ENCODE results near the gene ARHGAP42. TPM values are rescaled to one million over a fixed set of nuclear protein-coding genes. Genes with fewer than 3 reads are reported as not detected.

ARHGAP42 gene
- total and polyA plus RNA-seq, 2 of the 4 experiments (the other 2 are of a cell fraction): 2.9 to 7.3 TPM

DNA sequence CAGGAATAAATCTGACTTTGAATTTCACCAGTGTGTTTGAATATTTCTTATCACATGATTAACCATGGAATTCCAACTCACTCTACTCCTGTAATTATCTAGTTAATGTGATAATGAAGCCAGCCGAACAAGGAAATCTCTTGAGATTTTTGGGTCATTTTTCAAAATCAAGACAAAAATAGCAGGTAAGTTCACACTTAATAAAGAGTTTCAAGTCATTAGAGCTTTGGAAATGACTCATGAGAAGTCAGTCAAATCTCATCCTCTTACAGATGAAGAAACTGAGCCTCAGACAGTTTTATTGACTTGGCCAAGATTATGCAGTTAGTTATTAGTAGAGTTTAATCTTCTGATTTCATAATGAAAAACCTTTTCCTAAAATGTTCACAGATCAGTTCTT, 148.8 kb downstream of the ARHGAP42 start:
- BruUV-seq (replicated peaks): no TSS peak
- no peak overlapping the region for H3K14ac ChIP-seq (replicated peaks; ENCODE audit: low read depth, low read length)
- H3K27ac ChIP-seq (ENCODE audit: insufficient read depth, low read length): no peak overlapping the region
- ATAC-seq (ENCODE audit: low read depth) (no peak), DNase-seq (no peak)
- H2BK120ac ChIP-seq (ENCODE audit: low read depth, low read length): no peak overlapping the region
- peaks cover 7% of the 10 kb centered on the region for H3K4me1 ChIP-seq (ENCODE audit: control insufficient read depth, insufficient read depth, low read length)
- POLR2A ChIA-PET (ENCODE audit: unreplicated experiment): no interaction called here
- H3K4me3 ChIP-seq (ENCODE audit: insufficient read depth, low read depth, low read length): no peak overlapping the region
- H2AK5ac ChIP-seq (ENCODE audit: low read depth, low read length): no peak overlapping the region
- H3K9ac ChIP-seq (ENCODE audit: low read depth, low read length): no peak overlapping the region
- no peak overlapping the region for H2BK15ac ChIP-seq (ENCODE audit: low read depth, low read length)
- H4K8ac ChIP-seq (ENCODE audit: low read depth in 2 of 2, low read length in 2 of 2): no peak overlapping the region
- WGBS, 2 experiments (ENCODE audit: extremely low coverage in 2 of 2, insufficient read length in 1 of 2): no CpG with 5 or more reads among the region's 1 CpG
- H3K4ac ChIP-seq (ENCODE audit: low read depth, low read length): no peak overlapping the region
- peaks cover 4 to 18% of the 10 kb centered on the region in 2 experiments; a peak in 3 of 4 replicates for H3K79me1 ChIP-seq (ENCODE audit: low read depth in 1 of 2, low read length in 2 of 2)
- no peak overlapping the region for H2AK9ac ChIP-seq (replicated peaks; ENCODE audit: low read depth, low read length, poor library complexity)
- intact Hi-C loops (cut with micrococcal nuclease): no loop called here
- no peak overlapping the region for H3K23ac ChIP-seq (ENCODE audit: low read depth, low read length)
- in situ Hi-C loops (cut with MboI; ENCODE audit: low sequenced_read_pairs): no loop called here
- H3K18ac ChIP-seq (ENCODE audit: low read depth, low read length): no peak overlapping the region
- no peak overlapping the region for H2AFZ ChIP-seq (replicated peaks; ENCODE audit: low read length, poor library complexity)
- no peak overlapping the region for H2BK5ac ChIP-seq (ENCODE audit: low read depth, low read length, poor library complexity, severe bottlenecking)
- peaks cover 6% of the 10 kb centered on the region; the same call in 1 of the 2 replicates for H3K9me1 ChIP-seq (ENCODE audit: insufficient read depth, low read length)
- CTCF ChIA-PET: interaction anchor here (0.6 kb wide), 1 partner anchor 116 kb away, joined by 4 read pairs; no protein-coding TSS in a partner anchor
- no peaks in the 10 kb centered on the region for H3K36me3 ChIP-seq (ENCODE audit: control insufficient read depth, insufficient read depth, low read length)
- peaks cover 7% of the 10 kb centered on the region; the same call in 1 of the 2 replicates for H4K20me1 ChIP-seq (ENCODE audit: insufficient read depth, low read length)
- H4K91ac ChIP-seq (ENCODE audit: insufficient read depth, low read depth, low read length): no peak overlapping the region
- no peak overlapping the region for H2BK20ac ChIP-seq (ENCODE audit: low read depth, low read length)
- no peak for TF ChIP-seq NFE2L2 (IDR thresholded peaks at IDR 0.05; ENCODE audit: low read depth, low read length)
- no peak for TF ChIP-seq CEBPB (IDR thresholded peaks at IDR 0.05; ENCODE audit: low read depth, low read length)
- no peak for TF ChIP-seq RFX5 (IDR thresholded peaks at IDR 0.05; ENCODE audit: low read depth, low read length)
- TF ChIP-seq SMC3 (IDR thresholded peaks at IDR 0.05; ENCODE audit: low read depth, low read length): no peak
- TF ChIP-seq, protein P1, sequence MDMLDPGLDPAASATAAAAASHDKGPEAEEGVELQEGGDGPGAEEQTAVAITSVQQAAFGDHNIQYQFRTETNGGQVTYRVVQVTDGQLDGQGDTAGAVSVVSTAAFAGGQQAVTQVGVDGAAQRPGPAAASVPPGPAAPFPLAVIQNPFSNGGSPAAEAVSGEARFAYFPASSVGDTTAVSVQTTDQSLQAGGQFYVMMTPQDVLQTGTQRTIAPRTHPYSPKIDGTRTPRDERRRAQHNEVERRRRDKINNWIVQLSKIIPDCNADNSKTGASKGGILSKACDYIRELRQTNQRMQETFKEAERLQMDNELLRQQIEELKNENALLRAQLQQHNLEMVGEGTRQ (IDR thresholded peaks at IDR 0.05; ENCODE audit: low read depth, low read length): no peak
- TF ChIP-seq RCOR1 (IDR thresholded peaks at IDR 0.05; ENCODE audit: insufficient replicate concordance, low read length): no peak
- TF ChIP-seq RAD21 (IDR thresholded peaks at IDR 0.05; ENCODE audit: low read length): no peak
- no peak for TF ChIP-seq MAZ (IDR thresholded peaks at IDR 0.05; ENCODE audit: borderline replicate concordance, low read depth, low read length)
- TF ChIP-seq FOS (IDR thresholded peaks at IDR 0.05; ENCODE audit: low read depth, low read length): no peak
- TF ChIP-seq MXI1 (IDR thresholded peaks at IDR 0.05; ENCODE audit: borderline replicate concordance, low read depth, low read length): no peak
- TF ChIP-seq, protein P2, sequence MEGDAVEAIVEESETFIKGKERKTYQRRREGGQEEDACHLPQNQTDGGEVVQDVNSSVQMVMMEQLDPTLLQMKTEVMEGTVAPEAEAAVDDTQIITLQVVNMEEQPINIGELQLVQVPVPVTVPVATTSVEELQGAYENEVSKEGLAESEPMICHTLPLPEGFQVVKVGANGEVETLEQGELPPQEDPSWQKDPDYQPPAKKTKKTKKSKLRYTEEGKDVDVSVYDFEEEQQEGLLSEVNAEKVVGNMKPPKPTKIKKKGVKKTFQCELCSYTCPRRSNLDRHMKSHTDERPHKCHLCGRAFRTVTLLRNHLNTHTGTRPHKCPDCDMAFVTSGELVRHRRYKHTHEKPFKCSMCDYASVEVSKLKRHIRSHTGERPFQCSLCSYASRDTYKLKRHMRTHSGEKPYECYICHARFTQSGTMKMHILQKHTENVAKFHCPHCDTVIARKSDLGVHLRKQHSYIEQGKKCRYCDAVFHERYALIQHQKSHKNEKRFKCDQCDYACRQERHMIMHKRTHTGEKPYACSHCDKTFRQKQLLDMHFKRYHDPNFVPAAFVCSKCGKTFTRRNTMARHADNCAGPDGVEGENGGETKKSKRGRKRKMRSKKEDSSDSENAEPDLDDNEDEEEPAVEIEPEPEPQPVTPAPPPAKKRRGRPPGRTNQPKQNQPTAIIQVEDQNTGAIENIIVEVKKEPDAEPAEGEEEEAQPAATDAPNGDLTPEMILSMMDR (conservative IDR thresholded peaks at IDR 0.05; ENCODE audit: low read depth, low read length): no peak
- TF ChIP-seq POLR2A (IDR thresholded peaks at IDR 0.05; ENCODE audit: low read depth, low read length): no peak
- no peak for TF ChIP-seq CHD1 (IDR thresholded peaks at IDR 0.05; ENCODE audit: low read depth, low read length)
- TF ChIP-seq, protein P3, sequence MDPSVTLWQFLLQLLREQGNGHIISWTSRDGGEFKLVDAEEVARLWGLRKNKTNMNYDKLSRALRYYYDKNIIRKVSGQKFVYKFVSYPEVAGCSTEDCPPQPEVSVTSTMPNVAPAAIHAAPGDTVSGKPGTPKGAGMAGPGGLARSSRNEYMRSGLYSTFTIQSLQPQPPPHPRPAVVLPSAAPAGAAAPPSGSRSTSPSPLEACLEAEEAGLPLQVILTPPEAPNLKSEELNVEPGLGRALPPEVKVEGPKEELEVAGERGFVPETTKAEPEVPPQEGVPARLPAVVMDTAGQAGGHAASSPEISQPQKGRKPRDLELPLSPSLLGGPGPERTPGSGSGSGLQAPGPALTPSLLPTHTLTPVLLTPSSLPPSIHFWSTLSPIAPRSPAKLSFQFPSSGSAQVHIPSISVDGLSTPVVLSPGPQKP (IDR thresholded peaks at IDR 0.05; ENCODE audit: borderline replicate concordance, low read depth, low read length): no peak
- TF ChIP-seq BHLHE40 (IDR thresholded peaks at IDR 0.05; ENCODE audit: low read depth, low read length): no peak
- no peak for TF ChIP-seq MAFK (IDR thresholded peaks at IDR 0.05; ENCODE audit: low read depth, low read length)
- H4K5ac ChIP-seq (ENCODE audit: low read depth, low read length): no peak overlapping the region
- no peak overlapping the region for H3K4me2 ChIP-seq (ENCODE audit: low read depth, low read length)
- dilution Hi-C loops (cut with HindIII; ENCODE audit: low sequenced_read_pairs, unreplicated experiment): no loop called here
- no peaks in the 10 kb centered on the region; the same call in 1 of the 2 replicates for H3K9me3 ChIP-seq (ENCODE audit: control insufficient read depth, insufficient read depth, low read length)
- H3K56ac ChIP-seq (ENCODE audit: extremely low read depth, insufficient read depth, low read length): no peak overlapping the region
- no peaks in the 10 kb centered on the region for H3K27me3 ChIP-seq (ENCODE audit: control insufficient read depth, insufficient read depth, low read length)

All from IMR-90 (cell line).